Fibroblast of villous mesenchyme (primary cell): ENCODE measurements around the gene FUBP3. TPM values are rescaled to one million over a fixed set of nuclear protein-coding genes. Genes with fewer than 3 reads are reported as not detected.

Experiments
- DNase-seq: peaks from one replicate; pipeline ENCODE4 v3.0.0-alpha.2; 2010; ENCODE audit warnings: low read depth
- H3K4me3 ChIP-seq: 2 replicates; pipeline ENCODE4 v1.5.1; 2011; ENCODE audit warnings: low read depth, mild to moderate bottlenecking, low read length
- total RNA-seq: library from RNA; depleted of rRNA; stranded (reverse); fragments of >200 nt; gene quantifications from 2 replicates; pipeline ENCODE4 v1.2.3, GENCODE V29; 2012
- TF ChIP-seq, protein P1 (sequence below): IDR thresholded peaks from 2 replicates; pipeline ENCODE4 v1.5.1; 2012; ENCODE audit warnings: low read depth, mild to moderate bottlenecking, low read length; ENCODE audit not compliant: insufficient read depth

Gene FUBP3
- total RNA-seq, 1 donor, result 39.3 TPM

DNA sequence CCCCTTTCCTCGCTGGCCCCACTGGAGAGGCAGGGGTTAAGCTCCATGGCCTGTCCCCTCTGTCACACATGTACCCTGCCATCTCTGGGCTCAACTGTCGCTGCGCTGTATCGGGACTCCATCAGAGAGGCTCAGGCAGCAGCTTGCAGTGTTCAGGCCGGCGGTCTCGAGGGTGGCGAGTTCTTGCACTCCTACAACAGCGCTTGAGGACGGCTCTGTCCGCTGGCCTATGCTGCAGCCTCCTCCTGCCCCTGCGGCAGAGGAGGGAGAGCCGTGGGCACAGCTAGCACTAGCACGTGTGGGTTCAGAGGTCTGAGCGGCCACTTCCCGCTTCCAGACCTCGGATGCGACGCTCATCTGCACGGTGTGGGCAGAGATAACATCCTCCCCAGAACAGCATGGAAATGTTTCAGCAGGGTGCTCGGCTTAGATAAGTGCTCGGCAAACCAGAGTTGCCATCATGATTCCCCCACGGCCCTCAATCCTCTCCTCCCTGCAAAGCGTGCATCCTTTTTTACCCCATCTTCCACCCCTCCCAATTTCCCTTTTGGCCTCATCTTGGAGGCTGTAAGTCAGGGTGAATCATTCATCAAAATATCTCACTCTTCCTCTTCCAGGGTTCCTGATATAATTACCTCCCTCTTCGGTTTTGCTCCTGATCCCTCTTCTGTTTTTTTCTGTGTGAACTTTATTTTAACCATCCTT, 41.9 kb upstream of the FUBP3 start:
- TF ChIP-seq, protein P1, sequence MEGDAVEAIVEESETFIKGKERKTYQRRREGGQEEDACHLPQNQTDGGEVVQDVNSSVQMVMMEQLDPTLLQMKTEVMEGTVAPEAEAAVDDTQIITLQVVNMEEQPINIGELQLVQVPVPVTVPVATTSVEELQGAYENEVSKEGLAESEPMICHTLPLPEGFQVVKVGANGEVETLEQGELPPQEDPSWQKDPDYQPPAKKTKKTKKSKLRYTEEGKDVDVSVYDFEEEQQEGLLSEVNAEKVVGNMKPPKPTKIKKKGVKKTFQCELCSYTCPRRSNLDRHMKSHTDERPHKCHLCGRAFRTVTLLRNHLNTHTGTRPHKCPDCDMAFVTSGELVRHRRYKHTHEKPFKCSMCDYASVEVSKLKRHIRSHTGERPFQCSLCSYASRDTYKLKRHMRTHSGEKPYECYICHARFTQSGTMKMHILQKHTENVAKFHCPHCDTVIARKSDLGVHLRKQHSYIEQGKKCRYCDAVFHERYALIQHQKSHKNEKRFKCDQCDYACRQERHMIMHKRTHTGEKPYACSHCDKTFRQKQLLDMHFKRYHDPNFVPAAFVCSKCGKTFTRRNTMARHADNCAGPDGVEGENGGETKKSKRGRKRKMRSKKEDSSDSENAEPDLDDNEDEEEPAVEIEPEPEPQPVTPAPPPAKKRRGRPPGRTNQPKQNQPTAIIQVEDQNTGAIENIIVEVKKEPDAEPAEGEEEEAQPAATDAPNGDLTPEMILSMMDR, result no peak
- H3K4me3 ChIP-seq, result no peak overlapping the region
- DNase-seq, result no peak

GRCh38 chr9:130539420-130540223, 39.8 kb upstream of the FUBP3 start:
- DNase-seq, result peak; percentile 41
- H3K4me3 ChIP-seq, result no peak overlapping the region
- TF ChIP-seq, protein P1, result no peak

GRCh38 chr9:130541533-130541932, 37.8 kb upstream of the FUBP3 start:
- no peak for DNase-seq
- H3K4me3 ChIP-seq, result no peak overlapping the region
- TF ChIP-seq, protein P1, result no peak

GRCh38 chr9:130542038-130542437, 37.3 kb upstream of the FUBP3 start:
- DNase-seq, result no peak
- no peak overlapping the region for H3K4me3 ChIP-seq
- TF ChIP-seq, protein P1, result no peak

DNA sequence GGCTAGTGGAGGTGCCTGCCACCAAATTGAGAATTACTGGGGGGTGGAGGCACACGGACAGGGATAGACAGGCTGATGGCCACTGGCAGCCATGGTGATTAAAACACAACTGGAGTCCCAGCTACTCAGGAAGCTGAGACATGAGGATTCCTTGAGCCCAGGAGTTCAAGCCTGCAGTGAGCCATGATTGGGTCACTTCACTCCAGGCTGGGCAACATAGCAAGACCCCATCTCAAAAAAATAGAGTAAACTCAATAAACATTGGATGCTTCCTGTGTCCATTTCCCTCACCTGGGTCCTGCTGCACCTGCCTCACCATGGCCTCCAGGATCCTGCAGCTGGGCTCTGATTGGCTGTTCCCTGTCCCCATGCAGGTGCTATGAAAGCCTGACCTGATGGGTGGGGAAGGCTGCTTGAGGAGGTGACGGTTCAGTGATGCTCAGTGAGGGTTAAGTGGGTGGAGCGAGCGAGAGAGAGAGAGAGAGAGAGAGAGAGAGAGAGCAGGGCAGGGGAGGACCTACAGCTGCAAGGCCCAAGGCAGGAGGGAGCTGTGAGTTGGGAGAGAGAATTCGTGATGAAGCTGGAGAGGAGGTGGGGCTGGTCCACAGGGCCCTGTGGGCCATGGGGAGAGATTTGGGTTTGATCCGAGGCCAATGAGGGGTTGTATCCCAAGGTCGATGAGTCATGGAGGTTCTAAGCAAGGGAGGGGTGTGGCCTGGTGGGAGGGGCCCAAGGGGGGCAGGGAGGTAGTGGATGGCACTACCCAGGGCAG, 36.7 kb upstream of the FUBP3 start:
- TF ChIP-seq, protein P1, result no peak
- no peak for DNase-seq
- H3K4me3 ChIP-seq, result no peak overlapping the region

DNA sequence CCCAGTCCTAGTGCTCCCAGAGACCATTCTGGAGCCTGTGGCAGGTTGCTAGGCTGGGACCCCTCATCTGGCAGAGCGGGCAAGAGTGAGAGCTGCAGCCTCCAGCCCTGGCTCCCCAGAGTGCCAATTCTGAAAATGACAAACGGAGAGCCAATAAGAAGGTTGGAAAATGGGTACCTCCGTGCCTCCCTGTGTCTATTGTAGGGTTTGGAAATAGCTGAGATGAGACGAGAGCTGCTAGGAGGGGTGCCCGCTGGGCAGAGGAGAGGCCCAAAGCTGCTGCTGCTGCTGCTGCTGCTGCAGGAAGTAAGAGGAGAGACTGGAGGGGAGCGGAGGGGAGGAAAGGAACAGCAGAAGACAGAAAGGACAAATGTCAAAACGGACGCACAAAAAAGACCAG, 36.0 kb upstream of the FUBP3 start:
- DNase-seq, result no peak

More for the DNA sequence above, 36.0 kb upstream of the FUBP3 start:
- TF ChIP-seq, protein P1, result no peak
- H3K4me3 ChIP-seq, result no peak overlapping the region
